ENCODE data around the gene POLR2E. TPM values are rescaled to one million over a fixed set of nuclear protein-coding genes. Genes with fewer than 3 reads are reported as not detected.

POLR2E gene
- total and polyA plus RNA-seq, 10 of the 15 experiments (the other 5 are each of a cell fraction or from before 2014, with no cell fraction given): 4.0 to 487 (median 200) TPM

DNA sequence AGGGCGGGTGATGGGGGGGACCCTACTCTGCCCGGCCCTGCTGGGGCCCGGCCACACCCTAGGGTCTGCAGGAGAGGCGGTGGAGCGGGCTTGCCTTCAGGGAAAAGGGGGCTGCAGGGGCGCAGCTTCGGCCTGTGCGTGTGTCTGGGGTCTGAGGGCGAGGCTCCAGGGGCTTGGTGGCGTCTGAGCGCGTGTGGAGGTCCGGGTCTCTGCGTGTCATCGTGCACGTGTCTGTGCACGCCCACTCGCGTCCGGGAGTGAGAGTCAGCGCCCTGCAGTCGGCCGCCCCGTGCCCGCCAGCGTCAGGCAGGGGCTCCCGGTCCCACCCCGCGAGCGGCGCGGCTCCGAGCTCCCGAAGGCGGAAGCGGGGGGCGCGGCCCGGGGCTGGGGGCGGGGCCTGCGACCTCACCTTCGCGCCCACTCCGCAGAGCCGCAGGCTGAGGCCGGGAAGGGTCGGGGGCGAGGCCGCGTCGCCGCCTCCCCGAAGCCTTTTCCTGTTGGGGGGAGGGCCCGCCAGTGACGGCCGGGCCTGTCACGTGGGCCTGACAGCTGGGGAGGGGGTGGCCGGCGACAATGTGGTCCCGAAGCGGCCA, 28.3 kb downstream of the POLR2E start, which contains the start of gene ARHGAP45 (continued):
- no peak for TF ChIP-seq HDAC6 (IDR thresholded peaks at IDR 0.05; ENCODE audit: unreplicated experiment)
- no peak for TF ChIP-seq SP1 (IDR thresholded peaks at IDR 0.05; ENCODE audit: low read depth, low read length)
- no peak for TF ChIP-seq BCLAF1 (IDR thresholded peaks at IDR 0.05)
- no peak for TF ChIP-seq POLR2AphosphoS2 (IDR thresholded peaks at IDR 0.05; ENCODE audit: low read depth, low read length)
- no peak for TF ChIP-seq NR2C1 (IDR thresholded peaks at IDR 0.05)
- TF ChIP-seq MXI1 (IDR thresholded peaks at IDR 0.05; ENCODE audit: low read depth, low read length): peak; percentile 12; the same call in 1 of the 2 replicates
- peak; percentile 40 for TF ChIP-seq USF2 (IDR thresholded peaks at IDR 0.05; ENCODE audit: borderline replicate concordance, low read depth, low read length)
- TF ChIP-seq GABPA (IDR thresholded peaks at IDR 0.05; ENCODE audit: low read depth): no peak
- no peak for TF ChIP-seq MTA2 (IDR thresholded peaks at IDR 0.05; ENCODE audit: low read depth)
- TF ChIP-seq HCFC1 (IDR thresholded peaks at IDR 0.05; ENCODE audit: low read length): no peak
- TF ChIP-seq EGR1 (IDR thresholded peaks at IDR 0.05; ENCODE audit: borderline replicate concordance in 1 of 2, low read depth in 2 of 2, low read length in 2 of 2): peak in 1 of 2 experiments; percentile 62; a peak in 2 of 3 replicates
- no peak for TF ChIP-seq ZBTB11 (CRISPR knock-in tag; IDR thresholded peaks at IDR 0.05)
- TF ChIP-seq CHD4 (IDR thresholded peaks at IDR 0.05): no peak
- TF ChIP-seq, protein P1, sequence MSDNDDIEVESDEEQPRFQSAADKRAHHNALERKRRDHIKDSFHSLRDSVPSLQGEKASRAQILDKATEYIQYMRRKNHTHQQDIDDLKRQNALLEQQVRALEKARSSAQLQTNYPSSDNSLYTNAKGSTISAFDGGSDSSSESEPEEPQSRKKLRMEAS (IDR thresholded peaks at IDR 0.05; ENCODE audit: low read depth, low read length): peak; percentile 16; the same call in 1 of the 2 replicates
- TF ChIP-seq BACH1 (IDR thresholded peaks at IDR 0.05; ENCODE audit: borderline replicate concordance): 0 out of 2 replicates have a peak, but pooled peaks have one; percentile 73
- TF ChIP-seq, protein P2, sequence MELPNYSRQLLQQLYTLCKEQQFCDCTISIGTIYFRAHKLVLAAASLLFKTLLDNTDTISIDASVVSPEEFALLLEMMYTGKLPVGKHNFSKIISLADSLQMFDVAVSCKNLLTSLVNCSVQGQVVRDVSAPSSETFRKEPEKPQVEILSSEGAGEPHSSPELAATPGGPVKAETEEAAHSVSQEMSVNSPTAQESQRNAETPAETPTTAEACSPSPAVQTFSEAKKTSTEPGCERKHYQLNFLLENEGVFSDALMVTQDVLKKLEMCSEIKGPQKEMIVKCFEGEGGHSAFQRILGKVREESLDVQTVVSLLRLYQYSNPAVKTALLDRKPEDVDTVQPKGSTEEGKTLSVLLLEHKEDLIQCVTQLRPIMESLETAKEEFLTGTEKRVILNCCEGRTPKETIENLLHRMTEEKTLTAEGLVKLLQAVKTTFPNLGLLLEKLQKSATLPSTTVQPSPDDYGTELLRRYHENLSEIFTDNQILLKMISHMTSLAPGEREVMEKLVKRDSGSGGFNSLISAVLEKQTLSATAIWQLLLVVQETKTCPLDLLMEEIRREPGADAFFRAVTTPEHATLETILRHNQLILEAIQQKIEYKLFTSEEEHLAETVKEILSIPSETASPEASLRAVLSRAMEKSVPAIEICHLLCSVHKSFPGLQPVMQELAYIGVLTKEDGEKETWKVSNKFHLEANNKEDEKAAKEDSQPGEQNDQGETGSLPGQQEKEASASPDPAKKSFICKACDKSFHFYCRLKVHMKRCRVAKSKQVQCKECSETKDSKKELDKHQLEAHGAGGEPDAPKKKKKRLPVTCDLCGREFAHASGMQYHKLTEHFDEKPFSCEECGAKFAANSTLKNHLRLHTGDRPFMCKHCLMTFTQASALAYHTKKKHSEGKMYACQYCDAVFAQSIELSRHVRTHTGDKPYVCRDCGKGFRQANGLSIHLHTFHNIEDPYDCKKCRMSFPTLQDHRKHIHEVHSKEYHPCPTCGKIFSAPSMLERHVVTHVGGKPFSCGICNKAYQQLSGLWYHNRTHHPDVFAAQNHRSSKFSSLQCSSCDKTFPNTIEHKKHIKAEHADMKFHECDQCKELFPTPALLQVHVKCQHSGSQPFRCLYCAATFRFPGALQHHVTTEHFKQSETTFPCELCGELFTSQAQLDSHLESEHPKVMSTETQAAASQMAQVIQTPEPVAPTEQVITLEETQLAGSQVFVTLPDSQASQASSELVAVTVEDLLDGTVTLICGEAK (IDR thresholded peaks at IDR 0.05; ENCODE audit: borderline replicate concordance): no peak

Measured in GM12878 (cell line).